ENCODE results near the gene LRMDA.
"Not testable (repeated sequence)": the region's sequence is repeated elsewhere in the genome, so short reads cannot be mapped to it uniquely, and the experiment has no call there.

Gene LRMDA

GRCh38 chr10:75592791-75593643 is 161.6 kb downstream of the LRMDA start:
- no peak for DNase-seq

- no peak for DNase-seq
These were observed 162.5 kb downstream of the LRMDA start for GRCh38 chr10:75593692-75594556.

- no peak for DNase-seq
These were observed 165.7 kb downstream of the LRMDA start for GRCh38 chr10:75596930-75597620.

- DNase-seq, result no peak
These were observed 166.5 kb downstream of the LRMDA start for GRCh38 chr10:75597773-75598440.

GRCh38 chr10:75598998-75599397 is 167.6 kb downstream of the LRMDA start:
- no peak for DNase-seq

GRCh38 chr10:75599875-75600648 is 168.6 kb downstream of the LRMDA start:
- DNase-seq, result no peak

GRCh38 chr10:75600833-75601232 is 169.4 kb downstream of the LRMDA start:
- DNase-seq, result no peak

- DNase-seq, result no peak
These were observed 170.9 kb downstream of the LRMDA start for GRCh38 chr10:75602341-75602740.

GRCh38 chr10:75605096-75605495 is 173.7 kb downstream of the LRMDA start:
- no peak for DNase-seq

- DNase-seq, result not testable (repeated sequence)
These were observed 174.4 kb downstream of the LRMDA start for GRCh38 chr10:75605795-75606194.

GRCh38 chr10:75606203-75606779 is 174.9 kb downstream of the LRMDA start:
- DNase-seq, result no peak

- DNase-seq, result no peak
These were observed 176.2 kb downstream of the LRMDA start for GRCh38 chr10:75607576-75607975.

- no peak for DNase-seq
These were observed 178.8 kb downstream of the LRMDA start for GRCh38 chr10:75610183-75610582.

GRCh38 chr10:75611172-75611992 is 180.0 kb downstream of the LRMDA start:
- no peak for DNase-seq

- DNase-seq, result no peak
These were observed 180.6 kb downstream of the LRMDA start for GRCh38 chr10:75611993-75612372.

- no peak for DNase-seq
These were observed 181.7 kb downstream of the LRMDA start for GRCh38 chr10:75612904-75613684.

GRCh38 chr10:75613685-75614504 is 182.5 kb downstream of the LRMDA start:
- no peak for DNase-seq

- DNase-seq, result no peak
These were observed 184.7 kb downstream of the LRMDA start for GRCh38 chr10:75616076-75616475.
